Progenitor cell of endocrine pancreas (in vitro differentiated cells): ENCODE measurements around the gene ADD1. TPM values are rescaled to one million over a fixed set of nuclear protein-coding genes. Genes with fewer than 3 reads are reported as not detected.

Experiments used
- DNase-seq: peaks from one replicate; pipeline ENCODE4 v3.0.0; 2021; ENCODE audit warnings: low spot score; ENCODE audit not compliant: unreplicated experiment
- H3K27ac Mint-ChIP-seq: 2 replicates; pipeline ENCODE4 v1.8.0; 2021; ENCODE audit warnings: mild to moderate bottlenecking, moderate library complexity, mixed read lengths
- H3K27me3 Mint-ChIP-seq: 2 replicates; pipeline ENCODE4 v1.8.0; 2021; ENCODE audit warnings: mixed read lengths
- H3K36me3 Mint-ChIP-seq: 2 replicates; pipeline ENCODE4 v1.8.0; 2022; ENCODE audit warnings: mixed read lengths; ENCODE audit not compliant: insufficient read depth
- H3K4me1 Mint-ChIP-seq: 2 replicates; pipeline ENCODE4 v1.8.0; 2021; ENCODE audit warnings: low read depth, mixed read lengths
- H3K4me3 Mint-ChIP-seq: 2 replicates; pipeline ENCODE4 v1.8.0; 2021; ENCODE audit warnings: low read depth, mild to moderate bottlenecking, moderate library complexity, mixed read lengths
- H3K9me3 Mint-ChIP-seq: 2 replicates; pipeline ENCODE4 v1.8.0; 2021; ENCODE audit warnings: low read depth, mixed read lengths
- CTCF ChIP-seq: fragments of 200-600 bp; sonication (generic); IDR thresholded peaks from one replicate; pipeline ENCODE4 v1.5.0; 2021; ENCODE audit warnings: antibody characterized with exemption, mild to moderate bottlenecking; ENCODE audit not compliant: unreplicated experiment
- total RNA-seq: library from RNA; stranded (reverse); gene quantifications from 2 replicates; pipeline ENCODE4 v1.2.1, GENCODE V29; 2021

The ADD1 gene
- total RNA-seq, 1 donor from 2014 or later: 271 TPM

- Mint-ChIP-seq H3K36me3 (no peaks in the 10 kb centered on the region), H3K9me3 (no peaks in the 10 kb centered on the region), H3K27ac (no peak overlapping the region), H3K4me1 (peaks cover 40% of the 10 kb centered on the region), H3K27me3 (no peaks in the 10 kb centered on the region), H3K4me3 (no peak overlapping the region)
- no peak for TF ChIP-seq CTCF
- DNase-seq: no peak
These were observed 4.8 kb downstream of the ADD1 start for GRCh38 chr4:2848449-2848848.

GRCh38 chr4:2849267-2850152 lies 5.9 kb downstream of the ADD1 start:
- no peaks in the 10 kb centered on the region for H3K9me3 Mint-ChIP-seq
- peaks cover 1% of the 10 kb centered on the region for H3K36me3 Mint-ChIP-seq
- no peak for DNase-seq
- TF ChIP-seq CTCF: no peak
- peaks cover 39% of the 10 kb centered on the region for H3K4me1 Mint-ChIP-seq
- H3K27ac Mint-ChIP-seq: peak overlapping the region; percentile 78
- H3K27me3 Mint-ChIP-seq: no peaks in the 10 kb centered on the region
- H3K4me3 Mint-ChIP-seq: no peak overlapping the region

- Mint-ChIP-seq H3K27me3 (no peaks in the 10 kb centered on the region), H3K4me1 (peaks cover 24% of the 10 kb centered on the region), H3K9me3 (no peaks in the 10 kb centered on the region), H3K4me3 (no peak overlapping the region), H3K36me3 (peaks cover 4% of the 10 kb centered on the region), H3K27ac (peak overlapping the region; percentile 49)
- TF ChIP-seq CTCF: no peak
- no peak for DNase-seq
These were observed 7.5 kb downstream of the ADD1 start for GRCh38 chr4:2850966-2851798.

- H3K4me1 Mint-ChIP-seq: peaks cover 23% of the 10 kb centered on the region
- TF ChIP-seq CTCF: no peak
- peaks cover 8% of the 10 kb centered on the region for H3K36me3 Mint-ChIP-seq
- no peaks in the 10 kb centered on the region for H3K9me3 Mint-ChIP-seq
- no peaks in the 10 kb centered on the region for H3K27me3 Mint-ChIP-seq
- no peak for DNase-seq
- no peak overlapping the region for H3K27ac Mint-ChIP-seq
- no peak overlapping the region for H3K4me3 Mint-ChIP-seq
These were observed 8.9 kb downstream of the ADD1 start for GRCh38 chr4:2852481-2852921.

- Mint-ChIP-seq H3K36me3 (peaks cover 11% of the 10 kb centered on the region), H3K9me3 (no peaks in the 10 kb centered on the region), H3K4me3 (no peak overlapping the region), H3K4me1 (peaks cover 30% of the 10 kb centered on the region), H3K27ac (peak overlapping the region; percentile 13), H3K27me3 (no peaks in the 10 kb centered on the region)
- no peak for DNase-seq
- no peak for TF ChIP-seq CTCF
These were observed 11.9 kb downstream of the ADD1 start for GRCh38 chr4:2855584-2855983.
